Liver (tissue), 9 donors: ENCODE results near the gene ERCC6L2. TPM values are rescaled to one million over a fixed set of nuclear protein-coding genes. Genes with fewer than 3 reads are reported as not detected.

Experiments
- DNase-seq: peaks from one replicate; pipeline ENCODE4 v3.0.0-alpha.2; 2017; ENCODE audit warnings: low spot score
- H3K27ac ChIP-seq, 2 donors: one replicate each; pipeline ENCODE4 v1.7.0; 2013; ENCODE audit warnings: inconsistent platforms in 2 of 2, low read length in 2 of 2, control low read depth in 1 of 2, low read depth in 1 of 2, mild to moderate bottlenecking in 1 of 2
- H3K27me3 ChIP-seq, 4 donors: one replicate each; pipeline versions ENCODE4 v1.6.1 to v1.7.0; 2013; ENCODE audit warnings: low read length in 3 of 4, inconsistent platforms in 1 of 4, mild to moderate bottlenecking in 1 of 4, moderate library complexity in 1 of 4; ENCODE audit not compliant: control insufficient read depth in 4 of 4, insufficient read depth in 4 of 4
- H3K36me3 ChIP-seq, 4 donors: one replicate each; pipeline versions ENCODE4 v1.6.1 to v1.7.0; 2013; ENCODE audit warnings: low read length in 3 of 4, mild to moderate bottlenecking in 3 of 4, low read depth in 1 of 4, moderate library complexity in 1 of 4; ENCODE audit not compliant: control insufficient read depth in 4 of 4, insufficient read depth in 3 of 4
- H3K4me1 ChIP-seq, 4 donors: one replicate each; pipeline versions ENCODE4 v1.6.1 to v1.7.0; 2013; ENCODE audit warnings: low read length in 3 of 4, mild to moderate bottlenecking in 3 of 4, moderate library complexity in 1 of 4; ENCODE audit not compliant: control insufficient read depth in 4 of 4, insufficient read depth in 4 of 4
- H3K4me3 ChIP-seq, 3 donors: one replicate each; pipeline versions ENCODE4 v1.6.1 to v1.7.0; 2013; ENCODE audit warnings: low read length in 3 of 3, control low read depth in 1 of 3, low read depth in 1 of 3, mild to moderate bottlenecking in 1 of 3
- H3K9ac ChIP-seq, 2 donors: one replicate each; pipeline ENCODE4 v1.7.0; 2013; ENCODE audit warnings: low read length in 2 of 2, mild to moderate bottlenecking in 2 of 2, moderate library complexity in 2 of 2, control low read depth in 1 of 2, low read depth in 1 of 2
- H3K9me3 ChIP-seq, 4 donors: one replicate each; pipeline versions ENCODE4 v1.6.1 to v1.7.0; 2013; ENCODE audit warnings: low read length in 3 of 4; ENCODE audit not compliant: control insufficient read depth in 4 of 4
- ATF3 ChIP-seq: IDR thresholded peaks from 2 replicates; pipeline ENCODE4 v1.6.1; 2016; ENCODE audit warnings: antibody characterized with exemption
- EGR1 ChIP-seq, 2 donors: IDR thresholded peaks; 2 replicates each; pipeline ENCODE4 v1.6.1; 2016 to 2018; ENCODE audit warnings: antibody characterized with exemption in 2 of 2, low read depth in 2 of 2
- FOXA1 ChIP-seq: IDR thresholded peaks from 2 replicates; pipeline ENCODE4 v1.6.1; 2016; ENCODE audit warnings: antibody characterized with exemption
- FOXA2 ChIP-seq: IDR thresholded peaks from 2 replicates; pipeline ENCODE4 v1.6.1; 2016; ENCODE audit warnings: antibody characterized with exemption
- GABPA ChIP-seq, 2 donors: IDR thresholded peaks in 1 of 2; conservative IDR thresholded peaks in 1 of 2; 2 replicates each; pipeline ENCODE4 v1.6.1; 2016; ENCODE audit warnings: antibody characterized with exemption in 2 of 2, mild to moderate bottlenecking in 1 of 2, moderate library complexity in 1 of 2
- HNF4A ChIP-seq, 2 donors: conservative IDR thresholded peaks; 2 replicates each; pipeline ENCODE4 v1.6.1; 2016; ENCODE audit warnings: antibody characterized with exemption in 2 of 2, mild to moderate bottlenecking in 2 of 2
- JUND ChIP-seq, 2 donors: IDR thresholded peaks; 2 replicates each; pipeline ENCODE4 v1.6.1; 2016; ENCODE audit warnings: antibody characterized with exemption in 2 of 2
- MAX ChIP-seq: IDR thresholded peaks from 2 replicates; pipeline ENCODE4 v1.6.1; 2016; ENCODE audit warnings: antibody characterized with exemption
- NR2F2 ChIP-seq: IDR thresholded peaks from 2 replicates; pipeline ENCODE4 v1.6.1; 2016; ENCODE audit warnings: antibody characterized with exemption
- RAD21 ChIP-seq, 2 donors: IDR thresholded peaks; 2 replicates each; pipeline ENCODE4 v1.6.1; 2016; ENCODE audit warnings: antibody characterized with exemption in 2 of 2, mild to moderate bottlenecking in 2 of 2
- REST ChIP-seq: IDR thresholded peaks from 2 replicates; pipeline ENCODE4 v1.6.1; 2016; ENCODE audit warnings: antibody characterized with exemption, mild to moderate bottlenecking
- RXRA ChIP-seq, 2 donors: IDR thresholded peaks; 2 replicates each; pipeline ENCODE4 v1.6.1; 2017 to 2018; ENCODE audit warnings: antibody characterized with exemption in 2 of 2, mild to moderate bottlenecking in 1 of 2
- SP1 ChIP-seq: IDR thresholded peaks from 2 replicates; pipeline ENCODE4 v1.6.1; 2018; ENCODE audit warnings: antibody characterized with exemption, mild to moderate bottlenecking
- TAF1 ChIP-seq: conservative IDR thresholded peaks from 2 replicates; pipeline ENCODE4 v1.6.1; 2016; ENCODE audit warnings: antibody characterized with exemption, mild to moderate bottlenecking
- YY1 ChIP-seq: IDR thresholded peaks from 2 replicates; pipeline ENCODE4 v1.6.1; 2016; ENCODE audit warnings: antibody characterized with exemption, mild to moderate bottlenecking
- ZBTB33 ChIP-seq: IDR thresholded peaks from 2 replicates; pipeline ENCODE4 v1.6.1; 2016; ENCODE audit warnings: antibody characterized with exemption
- WGBS: extraction: QIAGEN DNeasy Blood & Tissue Kit; methylation state at CpG from one replicate; pipeline ENCODE4 v1.1.7; 2013; 5-methylcytosine and 5-hydroxymethylcytosine counted together
- polyA plus RNA-seq, 2 donors: library from polyadenylated mRNA; stranded (reverse) in 1 of 2; unstranded in 1 of 2; fragments of 200-250 nt in 1 of 2; fragments of >200 nt in 1 of 2; fragmentation: Nextera tagmentation in 1 of 2; extraction: Ambion mirVana in 1 of 2; gene quantifications; one replicate each; pipeline versions ENCODE4 v1.2.1 to v1.2.3, GENCODE V29; 2013 to 2015
- total RNA-seq, 2 donors: library from RNA; depleted of rRNA; stranded (reverse); fragments of >200 nt; gene quantifications; one replicate each; pipeline ENCODE4 v1.2.3, GENCODE V29; 2014
- donor health status: healthy.
- donor health status: healthy.
- donor health status: healthy.
- donor health status: healthy.
- donor health status: healthy.

The ERCC6L2 gene
- total and polyA plus RNA-seq, 4 donors: 4.7 to 46.0 (median 22.0) TPM

GRCh38 chr9:95989297-95989696 is 113.8 kb downstream of the ERCC6L2 start (continued):
- TF ChIP-seq REST (no peak), NR2F2 (no peak), FOXA1 (no peak), GABPA (IDR thresholded peaks at IDR 0.05 in 1 of 2, conservative IDR thresholded peaks at IDR 0.05 in 1 of 2) (no peak), RAD21 (IDR thresholded peaks at IDR 0.05) (no peak)

- Histone ChIP-seq H3K9me3 (no peaks in the 10 kb centered on the region), H3K9ac (no peak overlapping the region), H3K4me3 (no peak overlapping the region), H3K27me3 (no peaks in the 10 kb centered on the region), H3K36me3 (peaks cover 0 to 2% (median under 1%) of the 10 kb centered on the region in 4 donors), H3K27ac (no peak overlapping the region), H3K4me1 (no peaks in the 10 kb centered on the region)
- DNase-seq: no peak
- 95% methylated on average over 1 of the region's 1 CpG for WGBS
- TF ChIP-seq ZBTB33 (no peak), FOXA1 (no peak), RXRA (IDR thresholded peaks at IDR 0.05) (no peak), JUND (IDR thresholded peaks at IDR 0.05) (no peak)
These were observed 115.8 kb downstream of the ERCC6L2 start for GRCh38 chr9:95991326-95991725.

GRCh38 chr9:95992536-95992935 is 117.0 kb downstream of the ERCC6L2 start:
- Histone ChIP-seq H3K27ac (no peak overlapping the region), H3K4me1 (no peaks in the 10 kb centered on the region), H3K27me3 (no peaks in the 10 kb centered on the region), H3K4me3 (no peak overlapping the region), H3K9ac (no peak overlapping the region), H3K36me3 (peaks cover 0 to 2% (median 1%) of the 10 kb centered on the region in 4 donors), H3K9me3 (no peaks in the 10 kb centered on the region)
- DNase-seq: no peak
- no peak for TF ChIP-seq HNF4A (conservative IDR thresholded peaks at IDR 0.05)
- TF ChIP-seq MAX: no peak
- TF ChIP-seq TAF1: no peak
- no peak for TF ChIP-seq EGR1 (IDR thresholded peaks at IDR 0.05; ENCODE audit: low read depth in 2 of 2)
- TF ChIP-seq NR2F2: no peak
- TF ChIP-seq REST: no peak
- no peak for TF ChIP-seq ZBTB33
- TF ChIP-seq JUND (IDR thresholded peaks at IDR 0.05): no peak
- no peak for TF ChIP-seq SP1
- TF ChIP-seq ATF3: no peak
- TF ChIP-seq FOXA1: no peak
- TF ChIP-seq YY1: no peak
- TF ChIP-seq FOXA2: no peak
- WGBS: 95% methylated on average over 2 of the region's 2 CpGs
